ENCODE results near the gene SDE2.

GRCh38 chr1:225946082-225946620 lies 53.0 kb downstream of the SDE2 start:
- TF ChIP-seq CTCF (IDR thresholded peaks at IDR 0.05): no peak
- TF ChIP-seq SIN3A (IDR thresholded peaks at IDR 0.05; ENCODE audit: borderline replicate concordance, insufficient read depth, low read depth, low read length): no peak
- no peak for TF ChIP-seq POLR2AphosphoS5 (IDR thresholded peaks at IDR 0.05; ENCODE audit: low read depth, low read length)
- no peak for TF ChIP-seq REST (IDR thresholded peaks at IDR 0.05; ENCODE audit: insufficient read depth in 1 of 2, low read depth in 2 of 2, low read length in 1 of 2)
- TF ChIP-seq TCF7L2 (IDR thresholded peaks at IDR 0.05; ENCODE audit: low read depth, low read length): no peak
